Stimulated activated CD4-positive, alpha-beta T cell treated with anti-CD3 and anti-CD28 coated beads, Interleukin-1b, Interleukin-23, amount 100 ng/mL, for 4 hours (primary cell): ENCODE results near the gene ACE.

Source experiments
- DNase-seq, 2 donors: peaks; one replicate each; pipeline ENCODE4 v3.0.0-alpha.2; 2020; ENCODE audit warnings: low read depth in 2 of 2

ACE gene

GRCh38 chr17:63476854-63477479 is at the start of gene ACE:
ACE (plus strand) TSS chr17:63477061; CDS start chr17:63477095, 34 bp downstream.
- DNase-seq, result peak; percentile 9 to 26

DNA sequence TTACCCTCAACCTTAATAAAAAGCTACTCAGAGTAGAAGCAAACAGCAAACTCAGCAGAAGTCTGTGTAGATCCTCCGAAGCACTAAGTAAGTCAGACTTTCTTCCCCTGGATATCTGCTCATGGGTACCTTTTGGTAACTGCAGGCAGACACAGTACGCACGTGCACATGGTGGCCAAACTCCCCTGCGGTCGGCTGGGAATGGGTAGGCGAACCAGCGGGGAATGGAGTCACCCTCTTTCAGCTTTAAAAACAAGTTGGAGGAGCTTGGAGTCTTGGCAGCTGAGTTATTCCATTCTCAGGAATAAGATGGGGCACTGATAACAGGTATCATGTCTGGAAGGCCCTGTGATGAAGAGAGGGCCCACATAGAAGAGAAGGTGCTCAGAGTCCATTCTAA is 47.1 kb upstream of the ACE start:
- DNase-seq, result no peak

GRCh38 chr17:63430223-63430622 is 46.6 kb upstream of the ACE start:
- DNase-seq, result no peak

DNA sequence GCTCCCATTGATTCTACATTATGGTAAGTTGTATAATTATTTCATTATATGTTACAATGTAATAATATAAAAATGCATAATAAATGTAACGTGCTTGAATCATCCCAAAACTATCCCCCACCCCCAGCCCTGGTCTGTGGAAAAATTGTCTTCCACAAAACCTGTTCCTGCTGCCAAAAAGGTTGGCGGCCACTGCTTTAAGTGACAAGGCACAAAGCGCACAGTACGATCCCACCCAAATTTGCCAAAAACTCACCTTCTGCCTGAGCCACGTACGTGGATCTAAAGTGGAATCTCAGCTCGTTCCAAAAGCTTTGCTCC is 45.3 kb upstream of the ACE start:
- no peak for DNase-seq

- DNase-seq, result no peak
Measured at GRCh38 chr17:63431939-63432804, 44.7 kb upstream of the ACE start.

DNA sequence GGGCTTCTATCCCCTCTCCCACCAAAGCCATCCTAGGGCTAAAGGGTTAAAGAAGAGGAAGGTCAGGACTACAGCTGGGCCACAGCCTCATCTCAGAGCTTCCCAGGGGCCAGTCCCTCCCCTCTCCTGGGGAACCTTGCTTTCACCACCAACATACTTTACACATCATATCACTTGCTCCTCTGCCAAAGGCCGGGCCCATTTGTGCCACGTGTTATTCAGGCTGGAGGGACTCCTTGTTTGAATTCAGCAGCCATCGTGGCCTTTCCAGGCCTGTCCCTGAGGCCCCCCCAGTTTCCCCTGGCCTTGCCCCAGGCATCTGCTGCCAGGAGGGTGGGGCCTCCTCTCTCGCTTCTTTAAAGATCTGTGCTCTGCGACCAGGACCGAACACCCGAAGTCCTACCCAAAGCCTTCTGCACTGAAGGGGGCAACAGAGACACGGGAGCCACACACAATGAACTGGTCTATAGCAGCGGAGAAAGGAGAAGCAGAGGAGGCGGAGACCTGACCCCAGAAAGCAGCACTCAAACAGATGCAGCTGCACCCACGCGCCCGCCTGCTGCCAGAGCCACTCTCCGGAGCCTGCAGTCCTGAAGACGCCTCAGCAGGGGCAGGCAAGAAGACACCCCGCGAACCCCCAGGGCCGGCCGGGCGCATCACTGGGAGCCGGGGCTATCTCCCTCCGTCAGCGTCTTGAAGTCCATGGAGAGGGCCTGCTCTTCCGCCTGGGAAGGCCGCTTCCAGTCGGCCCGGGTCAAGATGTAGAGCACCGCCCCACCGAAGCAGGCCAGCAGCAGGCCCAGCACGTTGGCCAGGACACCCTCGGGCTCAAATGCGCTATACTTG is 42.9 kb upstream of the ACE start:
- DNase-seq, result no peak

DNA sequence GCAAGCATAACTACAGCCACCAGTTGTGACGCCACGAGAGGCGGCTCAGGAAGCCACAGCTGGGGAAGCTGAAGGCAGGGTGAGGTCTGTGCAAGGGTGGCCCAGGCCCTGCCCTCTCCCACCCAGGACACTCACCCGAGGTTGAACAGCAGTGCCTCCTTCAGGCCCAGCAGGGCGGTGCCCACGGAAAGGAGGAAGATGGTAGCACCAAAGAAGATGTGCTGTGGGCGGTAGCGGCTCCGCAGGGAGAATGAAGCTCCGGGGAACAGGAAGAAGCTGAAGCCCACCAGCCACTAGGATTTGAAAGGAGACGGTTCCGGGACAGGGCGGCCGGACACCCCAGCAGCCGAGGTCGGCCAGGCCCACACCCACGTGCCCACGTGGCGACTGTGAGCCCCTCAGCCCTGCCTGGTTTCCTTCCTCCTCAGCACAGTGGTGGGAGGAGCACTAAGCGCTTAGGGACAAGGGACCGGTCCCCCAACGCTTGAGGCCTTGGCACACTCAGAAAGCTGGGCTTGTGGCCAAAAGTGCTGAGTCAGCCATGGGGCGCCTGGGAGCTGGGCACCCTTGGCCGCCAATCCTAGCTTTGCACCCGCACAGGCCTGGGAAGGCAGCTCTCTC is 41.8 kb upstream of the ACE start:
- DNase-seq, result no peak

- DNase-seq, result no peak
Measured at GRCh38 chr17:63435681-63436522, 41.0 kb upstream of the ACE start.

- DNase-seq, result no peak
Measured at GRCh38 chr17:63436523-63437110, 40.2 kb upstream of the ACE start.

GRCh38 chr17:63437287-63438091 is 39.4 kb upstream of the ACE start:
- DNase-seq, result no peak

DNA sequence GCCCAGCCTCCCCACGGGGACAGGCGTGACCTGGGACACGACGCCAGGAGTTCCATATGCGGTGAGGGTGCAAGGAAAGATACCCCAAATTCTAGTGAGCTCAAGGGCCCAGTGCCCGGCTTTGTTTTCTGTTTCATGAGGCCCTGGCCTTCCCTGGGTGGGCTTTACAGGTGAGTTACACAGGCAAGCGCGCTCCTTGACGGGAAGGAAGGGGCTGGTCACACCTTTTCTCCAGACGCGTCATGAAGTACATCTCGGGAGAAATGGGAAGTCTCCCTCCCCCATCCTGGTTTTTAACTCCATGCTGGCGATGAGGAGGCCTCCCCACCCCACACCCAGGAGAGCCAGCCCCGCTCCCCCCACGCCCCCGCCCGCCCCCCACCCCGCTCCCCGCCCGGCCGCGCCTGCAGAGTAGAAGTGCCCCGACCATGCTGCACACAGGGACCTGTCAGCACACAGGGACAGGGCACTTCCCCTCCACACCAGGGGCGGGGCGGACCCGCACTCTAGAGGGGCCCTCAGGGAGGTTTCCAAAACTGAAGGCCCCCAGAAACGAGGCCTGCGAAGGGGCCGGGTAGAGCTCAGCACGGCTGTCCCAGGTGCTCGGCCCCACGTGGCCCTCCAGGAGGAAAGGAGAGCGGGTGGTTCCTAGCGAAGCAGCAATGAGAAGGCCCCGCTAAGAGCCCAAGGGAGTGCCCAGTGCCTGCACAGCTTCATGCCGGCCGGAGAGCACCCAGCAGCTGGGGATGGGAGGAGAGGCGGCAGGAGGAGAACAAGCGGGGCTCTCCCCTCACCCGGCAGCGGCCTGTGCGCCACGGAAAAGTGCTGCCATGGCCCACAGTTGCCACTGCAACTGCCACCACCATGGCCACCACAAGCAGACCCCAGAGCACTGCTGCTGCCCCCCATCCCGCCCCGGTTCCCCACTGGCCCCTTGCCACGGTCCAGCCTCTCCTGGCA is 38.5 kb upstream of the ACE start:
- no peak for DNase-seq

- no peak for DNase-seq
Measured at GRCh38 chr17:63439687-63440086, 37.2 kb upstream of the ACE start.

DNA sequence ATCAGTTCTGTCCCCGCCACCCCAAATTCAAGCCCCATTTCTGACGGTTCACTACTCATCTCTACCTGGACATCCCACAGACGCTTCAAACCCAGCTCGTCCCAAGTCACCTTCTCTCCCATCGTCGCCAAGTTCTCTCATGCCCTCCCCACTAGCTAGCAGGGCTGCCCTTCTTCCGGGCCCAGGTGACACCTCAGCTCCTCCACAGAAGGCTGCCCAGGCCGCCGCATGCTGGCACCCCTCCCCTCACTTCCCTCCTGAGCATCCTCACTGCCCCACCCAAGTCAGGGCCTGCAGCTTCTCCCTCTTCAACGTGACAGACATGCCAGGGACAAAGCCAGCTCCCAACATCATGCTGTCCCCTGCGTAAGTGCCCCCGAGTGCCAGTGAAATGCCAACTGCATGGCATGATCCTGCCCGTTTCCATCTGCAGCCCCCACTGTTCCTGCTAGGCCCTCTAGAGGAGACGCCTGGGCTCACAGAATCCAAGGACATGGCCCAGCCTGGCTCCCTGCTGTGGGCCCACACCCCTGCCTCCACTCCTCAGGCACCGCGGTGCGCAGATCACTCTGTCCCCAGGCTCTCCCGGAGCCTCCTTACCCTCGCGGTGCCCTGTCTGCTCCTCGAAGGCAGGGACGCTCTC is 36.6 kb upstream of the ACE start:
- no peak for DNase-seq

GRCh38 chr17:63440770-63441335 is 36.0 kb upstream of the ACE start:
- DNase-seq, result no peak

DNA sequence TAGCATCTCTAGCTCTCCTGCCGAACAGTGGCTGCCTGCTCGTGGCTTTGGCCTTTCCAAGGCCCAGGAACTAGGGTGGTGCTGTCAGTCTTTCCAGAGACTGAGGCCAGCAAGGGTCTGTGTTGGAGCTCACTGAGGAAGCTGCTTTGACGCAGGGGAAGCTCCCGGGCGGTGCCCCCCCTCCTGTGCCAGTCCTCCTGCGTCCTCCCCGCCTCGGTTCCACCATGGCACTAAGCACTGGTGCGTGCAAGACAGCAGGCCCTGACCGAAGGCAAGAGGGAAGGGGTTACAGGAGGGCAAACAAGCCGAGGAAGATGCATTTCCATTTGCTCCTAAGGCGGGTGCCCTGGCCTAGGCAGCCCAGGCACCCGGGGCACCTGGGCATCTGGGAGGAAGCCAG is 35.2 kb upstream of the ACE start:
- no peak for DNase-seq

GRCh38 chr17:63442074-63442473 is 34.8 kb upstream of the ACE start:
- DNase-seq, result no peak

DNA sequence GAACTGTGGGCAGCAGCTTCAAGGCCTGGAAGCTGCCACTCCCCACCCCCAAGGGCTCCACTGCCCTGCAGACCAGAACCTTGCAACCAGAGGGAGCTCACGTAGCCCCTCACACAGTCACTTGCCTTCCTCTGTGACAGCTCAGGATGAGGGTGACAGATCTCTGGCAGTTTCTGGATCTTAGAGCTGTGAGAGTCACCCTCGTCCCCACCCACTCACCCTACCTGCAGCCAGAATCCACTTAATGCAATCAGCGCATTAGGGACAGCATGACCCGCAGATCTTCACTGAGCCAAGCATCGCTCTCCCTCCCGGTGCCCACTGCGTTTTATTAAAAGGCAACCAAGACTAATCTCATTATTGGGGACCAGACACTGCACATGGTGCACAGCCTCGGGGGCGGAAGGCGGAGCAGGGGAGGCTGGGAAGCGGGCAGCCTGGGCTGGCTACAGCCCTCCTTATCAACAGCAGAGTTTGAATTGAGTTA is 34.3 kb upstream of the ACE start:
- no peak for DNase-seq

GRCh38 chr17:63443053-63443452 is 33.8 kb upstream of the ACE start:
- no peak for DNase-seq
